DMS114 treated with DMSO at 0.1 percent for 48 hours (cell line): ENCODE measurements around the gene TMC2.

Experiments used
- DNase-seq: peaks from one replicate; lab custom pipeline; 2025; ENCODE audit not compliant: unreplicated experiment; lab: John Stamatoyannopoulos, UW

TMC2 gene

DNA sequence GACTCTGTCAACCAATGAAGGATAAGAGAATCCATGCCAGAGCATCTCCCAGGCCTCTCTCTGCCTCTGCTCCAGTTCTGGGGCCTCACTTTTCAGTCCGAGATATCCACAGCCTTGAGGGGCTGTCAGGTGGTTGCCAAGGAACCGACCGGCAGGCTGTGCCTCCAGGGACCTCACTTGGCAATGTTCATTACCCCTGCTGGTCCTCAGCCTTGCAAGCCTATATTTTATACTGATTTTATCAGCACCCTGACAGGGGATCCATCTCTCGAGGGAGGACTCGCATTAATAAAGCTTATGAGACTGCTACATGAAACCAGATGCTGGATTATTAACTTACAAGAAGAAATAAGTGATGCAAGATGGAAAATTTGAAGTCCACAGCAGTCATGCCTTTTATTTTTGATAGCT is 39.9 kb downstream of the TMC2 start:
- no peak for DNase-seq

DNA sequence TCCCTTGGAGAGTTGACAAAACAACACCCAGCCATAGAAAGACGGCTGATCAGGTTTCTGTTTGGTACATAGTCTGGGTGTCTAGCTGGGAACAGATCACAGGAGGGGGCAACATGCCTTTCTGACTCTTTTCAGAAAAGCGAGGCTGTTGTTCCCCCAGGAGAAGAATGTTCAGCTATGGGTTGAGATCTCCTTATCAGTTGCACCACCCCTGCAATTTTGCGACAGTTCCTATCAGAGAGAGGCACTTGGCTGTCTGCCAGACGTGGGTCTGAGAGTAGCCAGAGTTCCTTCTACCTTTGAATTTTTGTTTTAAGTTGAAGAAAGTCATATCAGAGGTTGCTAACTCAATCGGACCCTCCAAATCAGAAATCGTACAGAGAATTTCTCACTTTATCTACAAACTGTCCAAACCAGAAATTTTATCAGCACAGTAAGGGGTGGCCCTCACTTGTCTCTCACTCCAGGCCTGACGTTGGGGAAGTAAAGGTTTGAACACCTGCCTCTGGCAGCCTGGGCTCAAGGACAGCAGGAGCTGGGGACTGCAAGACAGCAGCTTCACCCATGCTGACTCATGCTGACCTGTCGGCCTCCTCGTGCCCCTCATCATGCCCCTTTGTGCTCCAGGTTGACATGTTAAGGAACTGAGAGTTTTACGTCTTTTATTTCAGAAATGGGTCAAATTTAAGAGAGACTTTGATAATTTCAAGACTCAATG is 42.3 kb downstream of the TMC2 start:
- DNase-seq: no peak

GRCh38 chr20:2585811-2586210 is 49.4 kb downstream of the TMC2 start:
- DNase-seq: no peak

- no peak for DNase-seq
Observed at GRCh38 chr20:2593756-2594155, 57.4 kb downstream of the TMC2 start.

- DNase-seq: no peak
Observed at GRCh38 chr20:2595076-2595475, 58.7 kb downstream of the TMC2 start.

GRCh38 chr20:2596673-2597279 is 60.4 kb downstream of the TMC2 start:
- DNase-seq: no peak

GRCh38 chr20:2599288-2600006 is 63.1 kb downstream of the TMC2 start:
- DNase-seq: no peak

DNA sequence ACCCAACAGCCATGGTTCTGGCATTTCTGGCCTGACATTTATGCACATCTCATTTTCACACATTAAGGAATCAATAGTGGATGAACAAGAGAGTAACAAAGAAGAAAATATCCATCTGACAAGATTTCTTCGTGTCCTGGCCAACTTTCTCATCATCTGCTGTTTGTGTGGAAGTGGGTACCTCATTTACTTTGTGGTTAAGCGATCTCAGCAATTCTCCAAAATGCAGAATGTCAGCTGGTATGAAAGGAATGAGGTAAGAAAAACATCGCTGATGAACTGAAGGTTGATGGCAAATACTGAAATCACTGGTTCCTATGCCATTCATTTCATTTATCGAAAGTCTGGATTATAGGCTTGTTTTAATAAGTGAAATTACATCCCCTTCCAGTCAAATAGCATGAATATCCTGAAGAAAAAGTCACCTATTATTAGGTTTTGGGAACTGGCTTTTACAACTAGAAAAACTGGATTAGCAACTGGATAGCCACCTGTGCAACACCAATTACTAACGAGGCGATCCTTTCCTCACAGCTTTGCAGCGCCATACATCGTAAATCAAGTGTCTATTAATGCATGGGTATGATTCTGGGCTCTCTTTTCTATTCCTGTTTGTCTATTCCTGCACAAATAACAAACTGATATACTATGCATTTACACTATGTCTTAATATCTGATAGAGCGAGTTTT is 65.8 kb downstream of the TMC2 start:
- DNase-seq: no peak

- DNase-seq: no peak
Observed at GRCh38 chr20:2602746-2603145, 66.4 kb downstream of the TMC2 start.

DNA sequence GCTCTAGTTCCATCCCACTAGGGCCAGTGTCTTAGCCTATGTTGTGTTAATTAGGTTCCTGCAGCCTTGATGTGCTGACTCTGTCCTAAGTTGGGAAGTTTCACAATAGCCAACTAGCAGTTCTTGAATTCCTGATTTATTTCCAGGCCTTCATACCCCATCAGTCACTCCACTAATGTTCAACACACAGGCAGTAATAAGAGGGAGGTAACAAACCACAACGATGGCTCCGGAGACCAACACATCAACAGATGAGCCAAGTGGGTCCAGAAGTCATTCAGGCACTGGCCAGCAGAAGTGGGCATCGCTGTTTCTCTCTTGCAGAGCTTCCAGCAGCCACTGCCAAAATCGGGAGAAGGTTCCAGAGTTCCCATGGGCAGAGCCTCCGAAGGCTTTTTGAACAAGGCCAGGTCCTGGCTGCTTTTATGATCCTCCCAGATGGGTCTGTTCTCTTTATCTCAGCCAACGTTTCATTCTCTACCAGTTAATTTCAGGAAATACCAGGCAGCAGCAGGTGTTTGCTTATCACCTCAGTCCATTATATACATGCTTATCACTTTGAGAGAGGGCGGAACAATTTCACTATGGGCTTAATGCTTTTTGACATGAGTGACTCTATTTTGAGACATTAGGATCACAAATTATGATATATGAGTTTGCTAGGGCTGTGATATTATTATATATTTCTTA is 67.6 kb downstream of the TMC2 start:
- no peak for DNase-seq

DNA sequence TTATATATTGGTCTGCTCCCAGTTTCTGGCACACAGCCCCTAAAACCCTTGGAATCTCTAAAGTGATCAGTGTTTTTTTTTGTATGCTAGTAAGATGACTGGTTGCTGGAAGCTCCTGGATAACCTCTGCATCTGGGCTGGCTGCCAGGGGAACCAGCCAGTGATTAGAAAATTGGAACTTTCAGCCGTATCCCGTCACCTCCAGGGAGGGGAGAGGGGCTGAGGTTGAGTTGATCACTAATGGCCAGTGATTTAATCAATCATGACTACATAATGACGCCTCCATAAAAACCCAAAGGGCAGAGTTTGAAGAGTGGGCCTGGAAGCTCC is 68.1 kb downstream of the TMC2 start:
- DNase-seq: no peak

GRCh38 chr20:2606507-2607006 is 70.2 kb downstream of the TMC2 start:
- no peak for DNase-seq

- no peak for DNase-seq
Observed at GRCh38 chr20:2610326-2610725, 74.0 kb downstream of the TMC2 start.

DNA sequence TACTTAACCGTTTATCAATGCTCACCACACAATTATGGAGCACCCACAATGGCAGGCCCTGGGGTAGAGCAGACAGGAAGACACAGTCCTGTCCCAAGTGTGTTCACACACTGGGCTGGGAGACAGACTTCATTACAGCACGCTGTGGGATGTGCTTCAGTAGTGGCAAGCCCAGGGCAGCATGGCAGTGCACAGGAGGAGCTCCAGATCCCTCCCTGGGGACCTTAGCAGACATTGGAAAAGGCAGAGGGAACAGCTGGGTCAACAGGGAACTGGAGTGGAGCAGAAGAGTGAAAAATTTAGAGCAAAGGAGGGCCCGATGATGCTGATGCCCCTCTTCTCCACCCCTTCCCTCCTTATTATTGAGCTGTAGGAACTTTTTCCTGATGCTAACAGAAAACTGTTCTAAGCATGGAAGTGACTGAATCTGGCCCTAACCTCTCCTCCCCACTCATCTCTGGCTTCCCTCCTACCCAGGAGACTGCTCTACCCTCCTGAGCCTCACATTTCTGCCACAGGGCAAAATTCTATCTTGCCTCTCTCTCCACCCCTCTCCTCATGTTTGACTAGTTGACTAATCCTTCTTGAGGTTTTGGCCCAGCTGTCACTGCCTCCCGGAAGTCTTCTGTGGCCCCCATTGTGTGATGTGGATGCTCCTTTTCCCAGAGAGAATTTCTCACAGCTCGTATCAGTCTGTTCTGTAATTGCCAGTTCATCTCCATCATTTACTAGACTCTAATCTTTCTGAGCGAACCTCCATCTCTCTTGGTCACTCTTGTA is 74.8 kb downstream of the TMC2 start:
- DNase-seq: no peak

DNA sequence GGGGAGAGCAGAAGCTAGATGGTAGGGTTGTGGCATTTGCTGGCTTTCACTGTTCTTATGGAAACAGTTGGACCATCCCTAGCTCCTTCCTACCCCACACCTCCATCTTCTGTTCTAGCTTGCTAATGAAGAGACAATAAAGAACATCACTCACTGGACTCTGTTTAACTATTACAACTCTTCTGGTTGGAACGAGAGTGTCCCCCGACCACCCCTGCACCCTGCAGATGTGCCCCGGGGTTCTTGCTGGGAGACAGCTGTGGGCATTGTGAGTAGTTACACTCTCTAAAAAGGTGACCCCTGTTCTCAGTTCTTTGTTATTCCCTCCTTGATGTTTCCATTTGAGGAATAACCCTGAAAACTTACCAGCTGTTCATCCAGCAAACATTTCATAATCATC is 75.7 kb downstream of the TMC2 start:
- DNase-seq: no peak

DNA sequence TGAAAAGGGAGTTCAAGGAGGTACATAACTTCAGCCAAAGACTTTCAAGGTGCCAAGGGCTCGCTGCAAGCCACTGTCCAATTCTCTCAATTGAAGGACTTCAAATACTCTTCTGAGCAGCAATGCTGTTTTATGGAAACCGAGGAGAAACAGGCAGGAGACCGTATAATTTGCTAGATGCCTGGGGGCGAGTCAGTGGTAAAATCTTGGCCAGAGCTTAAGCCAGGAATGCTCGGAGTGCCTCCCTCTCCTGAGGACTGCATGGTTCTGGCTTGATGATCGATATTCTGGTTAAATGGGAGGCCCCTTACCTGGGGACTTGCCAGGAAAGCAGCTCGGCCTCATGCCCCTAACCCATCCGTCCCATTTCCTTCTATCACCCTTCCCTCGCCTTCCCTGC is 80.3 kb downstream of the TMC2 start:
- DNase-seq: no peak

DNA sequence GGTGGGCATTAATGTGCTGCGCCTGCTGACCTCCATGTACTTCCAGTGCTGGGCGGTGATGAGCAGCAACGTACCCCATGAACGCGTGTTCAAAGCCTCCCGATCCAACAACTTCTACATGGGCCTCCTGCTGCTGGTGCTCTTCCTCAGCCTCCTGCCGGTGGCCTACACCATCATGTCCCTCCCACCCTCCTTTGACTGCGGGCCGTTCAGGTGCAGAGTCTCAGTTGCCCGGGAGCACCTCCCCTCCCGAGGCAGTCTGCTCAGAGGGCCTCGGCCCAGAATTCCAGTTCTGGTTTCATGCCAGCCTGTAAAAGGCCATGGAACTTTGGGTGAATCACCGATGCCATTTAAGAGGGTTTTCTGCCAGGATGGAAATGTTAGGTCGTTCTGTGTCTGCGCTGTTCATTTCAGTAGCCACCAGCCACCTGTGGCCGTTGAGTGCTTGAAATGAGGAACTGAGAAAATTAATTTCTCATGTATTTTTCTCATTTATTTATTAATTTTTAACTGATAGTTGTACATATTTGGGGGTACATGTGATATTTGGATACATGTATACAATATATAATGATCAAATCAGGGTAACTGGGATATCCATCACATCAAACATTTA is 80.8 kb downstream of the TMC2 start:
- DNase-seq: no peak

- DNase-seq: no peak
Observed at GRCh38 chr20:2618815-2619214, 82.4 kb downstream of the TMC2 start.

- DNase-seq: no peak
Observed at GRCh38 chr20:2619337-2619736, 83.0 kb downstream of the TMC2 start.
